IMR-90 (cell line): ENCODE results near the gene PLPP1. TPM values are rescaled to one million over a fixed set of nuclear protein-coding genes. Genes with fewer than 3 reads are reported as not detected.
A peak's percentile ranks its signal among the peaks of the same experiment; 100 is the strongest.

Experiments
- ATAC-seq: fragments of 200-7000 bp; cut with Tn5 transposase; 2 replicates; pipeline ENCODE4 v1.9.1; 2020; ENCODE audit warnings: low read depth, mild to moderate bottlenecking, moderate library complexity
- BruUV-seq: library from RNA; stranded (reverse); fragments of 400-500 nt; replicated peaks from 2 replicates; lab custom pipeline; 2021; lab: Mats Ljungman, UMichigan
- CTCF ChIA-PET: fragments of 300-600 bp; formaldehyde crosslinking; extraction: SDS; loops from one replicate; lab custom pipeline; 2021; ENCODE audit warnings: antibody characterized with exemption; lab: Yijun Ruan, JAX
- POLR2A ChIA-PET: fragments of 300-600 bp; sonication (Branson Sonifier 250); formaldehyde crosslinking; loops from one replicate; lab custom pipeline; 2022; ENCODE audit warnings: antibody characterized with exemption; ENCODE audit not compliant: unreplicated experiment; lab: Charles Lee
- DNase-seq: peaks from one replicate; pipeline ENCODE4 v3.0.0; 2013
- H2AFZ ChIP-seq: replicated peaks from 2 replicates; pipeline ENCODE3; 2013; ENCODE audit warnings: low read length, mild to moderate bottlenecking; ENCODE audit not compliant: poor library complexity
- H2AK5ac ChIP-seq: 2 replicates; pipeline ENCODE4 v1.6.1; 2013; ENCODE audit warnings: low read depth, low read length, inconsistent platforms
- H2AK9ac ChIP-seq: replicated peaks from 2 replicates; pipeline ENCODE3; 2013; ENCODE audit warnings: mild to moderate bottlenecking, low read depth, low read length, moderate library complexity; ENCODE audit not compliant: poor library complexity
- H2BK120ac ChIP-seq: 2 replicates; pipeline ENCODE4 v1.6.1; 2013; ENCODE audit warnings: low read depth, low read length, inconsistent platforms
- H2BK15ac ChIP-seq: 3 replicates; pipeline ENCODE4 v1.6.1; 2013; ENCODE audit warnings: low read depth, low read length, inconsistent platforms
- H2BK20ac ChIP-seq: 2 replicates; pipeline ENCODE4 v1.6.1; 2013; ENCODE audit warnings: low read depth, mild to moderate bottlenecking, inconsistent platforms, low read length, moderate library complexity
- H2BK5ac ChIP-seq: 2 replicates; pipeline ENCODE4 v1.6.1; 2013; ENCODE audit warnings: mild to moderate bottlenecking, low read depth, low read length, inconsistent platforms; ENCODE audit not compliant: poor library complexity, severe bottlenecking
- H3K14ac ChIP-seq: replicated peaks from 2 replicates; pipeline ENCODE4 v1.6.1; 2013; ENCODE audit warnings: low read depth, low read length, inconsistent platforms
- H3K18ac ChIP-seq: 2 replicates; pipeline ENCODE4 v1.6.1; 2013; ENCODE audit warnings: low read depth, low read length, control low read depth
- H3K23ac ChIP-seq: 2 replicates; pipeline ENCODE4 v1.6.1; 2013; ENCODE audit warnings: low read depth, low read length, inconsistent platforms
- H3K27ac ChIP-seq: 2 replicates; pipeline ENCODE4 v1.5.1; 2013; ENCODE audit warnings: mild to moderate bottlenecking, control low read depth, low read length; ENCODE audit not compliant: insufficient read depth
- H3K27me3 ChIP-seq: 2 replicates; pipeline ENCODE4 v1.6.1; 2013; ENCODE audit warnings: low read length; ENCODE audit not compliant: control insufficient read depth, insufficient read depth
- H3K36me3 ChIP-seq: 2 replicates; pipeline ENCODE4 v1.6.1; 2013; ENCODE audit warnings: low read length, mixed read lengths; ENCODE audit not compliant: control insufficient read depth, insufficient read depth
- H3K4ac ChIP-seq: 2 replicates; pipeline ENCODE4 v1.6.1; 2013; ENCODE audit warnings: low read depth, low read length, inconsistent platforms
- H3K4me1 ChIP-seq: 2 replicates; pipeline ENCODE4 v1.6.1; 2013; ENCODE audit warnings: low read length, mixed read lengths; ENCODE audit not compliant: control insufficient read depth, insufficient read depth
- H3K4me2 ChIP-seq: 2 replicates; pipeline ENCODE4 v1.6.1; 2013; ENCODE audit warnings: low read depth, mild to moderate bottlenecking, control low read depth, low read length, moderate library complexity
- H3K4me3 ChIP-seq: 2 replicates; pipeline ENCODE4 v1.5.1; 2013; ENCODE audit warnings: low read depth, mild to moderate bottlenecking, control low read depth, low read length, moderate library complexity; ENCODE audit not compliant: insufficient read depth
- H3K56ac ChIP-seq: 2 replicates; pipeline ENCODE4 v1.6.1; 2013; ENCODE audit warnings: low read length, inconsistent platforms; ENCODE audit not compliant: insufficient read depth; ENCODE audit errors: extremely low read depth
- H3K79me1 ChIP-seq, 2 experiments: 2 replicates each; pipeline ENCODE4 v1.6.1; 2013; ENCODE audit warnings: low read length in 2 of 2, inconsistent platforms in 1 of 2, low read depth in 1 of 2
- H3K9ac ChIP-seq: 2 replicates; pipeline ENCODE4 v1.6.1; 2013; ENCODE audit warnings: low read depth, low read length, control low read depth
- H3K9me1 ChIP-seq: 2 replicates; pipeline ENCODE4 v1.6.1; 2013; ENCODE audit warnings: low read length, inconsistent platforms; ENCODE audit not compliant: insufficient read depth
- H3K9me3 ChIP-seq: 2 replicates; pipeline ENCODE4 v1.6.1; 2013; ENCODE audit warnings: low read length; ENCODE audit not compliant: control insufficient read depth, insufficient read depth
- H4K20me1 ChIP-seq: 2 replicates; pipeline ENCODE4 v1.6.1; 2013; ENCODE audit warnings: low read length, inconsistent platforms; ENCODE audit not compliant: insufficient read depth
- H4K5ac ChIP-seq: 2 replicates; pipeline ENCODE4 v1.6.1; 2013; ENCODE audit warnings: mild to moderate bottlenecking, low read depth, low read length, control low read depth
- H4K8ac ChIP-seq, 2 experiments: 2 replicates each; pipeline ENCODE4 v1.6.1; 2013; ENCODE audit warnings: low read depth in 2 of 2, low read length in 2 of 2, control low read depth in 1 of 2, inconsistent platforms in 1 of 2
- H4K91ac ChIP-seq: 2 replicates; pipeline ENCODE4 v1.6.1; 2013; ENCODE audit warnings: low read depth, low read length, inconsistent platforms; ENCODE audit not compliant: insufficient read depth
- BHLHE40 ChIP-seq: fragments of 150-350 bp; IDR thresholded peaks from 2 replicates; pipeline ENCODE4 v1.6.1; 2016; ENCODE audit warnings: mild to moderate bottlenecking, low read depth, low read length
- CEBPB ChIP-seq: IDR thresholded peaks from 2 replicates; pipeline ENCODE4 v1.6.1; 2012; ENCODE audit warnings: low read depth, low read length, improper control_type of control experiment
- CTCF ChIP-seq: conservative IDR thresholded peaks from 2 replicates; pipeline ENCODE4 v1.5.1; 2012; ENCODE audit warnings: mild to moderate bottlenecking, low read depth, low read length, improper control_type of control experiment
- ELK1 ChIP-seq: fragments of 150-350 bp; IDR thresholded peaks from 2 replicates; pipeline ENCODE4 v1.6.1; 2016; ENCODE audit warnings: low read depth, mild to moderate bottlenecking, low read length, moderate library complexity, borderline replicate concordance
- MAZ ChIP-seq: IDR thresholded peaks from 2 replicates; pipeline ENCODE4 v1.6.1; 2012; ENCODE audit warnings: low read depth, mild to moderate bottlenecking, low read length, improper control_type of control experiment, moderate library complexity, borderline replicate concordance
- MXI1 ChIP-seq: IDR thresholded peaks from 2 replicates; pipeline ENCODE4 v1.6.1; 2012; ENCODE audit warnings: low read depth, mild to moderate bottlenecking, low read length, moderate library complexity, borderline replicate concordance
- WGBS, 2 experiments: methylation state at CpG; one replicate each; pipeline versions ENCODE4 v1.1.5 to v1.1.7; 2013; ENCODE audit warnings: missing lambda C conversion rate in 2 of 2; ENCODE audit not compliant: insufficient read length in 1 of 2; ENCODE audit errors: extremely low coverage in 2 of 2; 5-methylcytosine and 5-hydroxymethylcytosine counted together
- dilution Hi-C: fragments of 300-500 bp; cut with HindIII; formaldehyde crosslinking; loops from one replicate; pipeline ENCODE4 v1.14.3; 2018; ENCODE audit warnings: low sequenced_read_pairs; ENCODE audit not compliant: unreplicated experiment
- in situ Hi-C: fragments of 300-500 bp; cut with MboI; formaldehyde crosslinking; loops from 3 replicates; pipeline ENCODE4 v1.14.3; 2019; ENCODE audit warnings: low sequenced_read_pairs, inconsistent platforms, mixed read lengths
- intact Hi-C: fragments of 100-400 bp; cut with micrococcal nuclease; formaldehyde crosslinking; loops from 2 replicates; pipeline ENCODE4 v1.10.0; 2022
- polyA plus RNA-seq, 3 experiments: library from polyadenylated mRNA; depleted of rRNA; stranded (reverse); fragments of >200 nt; gene quantifications; 2 replicates each; pipeline ENCODE4 v1.2.3, GENCODE V29; 2012; ENCODE audit warnings: low replicate concordance in 1 of 3
- total RNA-seq: library from RNA; depleted of rRNA; stranded (reverse); fragments of >200 nt; gene quantifications from 2 replicates; pipeline ENCODE4 v1.2.3, GENCODE V29; 2012

PLPP1 gene
- total and polyA plus RNA-seq, 2 of the 4 experiments (the other 2 are of a cell fraction), result 19.2 to 21.3 TPM

GRCh38 chr5:55481293-55481855, 53.4 kb downstream of the PLPP1 start:
- Histone ChIP-seq H3K14ac (peak overlapping the region; percentile 35; the same call in 1 of the 2 replicates), H3K18ac (no peak overlapping the region), H2BK120ac (peak overlapping the region; percentile 34; the same call in 1 of the 2 replicates), H3K27me3 (no peaks in the 10 kb centered on the region), H3K56ac (no peak overlapping the region), H3K23ac (peak overlapping the region; percentile 25), H3K4me2 (peak overlapping the region; percentile 33; the same call in 1 of the 2 replicates), H3K4me1 (peaks cover 6% of the 10 kb centered on the region; the same call in 1 of the 2 replicates), H3K9ac (no peak overlapping the region), H3K79me1 (peaks cover 0 to 12% of the 10 kb centered on the region in 2 experiments; a peak in 3 of 4 replicates), H3K27ac (no peak overlapping the region), H3K4me3 (no peak overlapping the region), H2AK5ac (peak overlapping the region; percentile 48; the same call in 1 of the 2 replicates), H2BK15ac (no peak overlapping the region), H3K36me3 (no peaks in the 10 kb centered on the region), H4K91ac (no peak overlapping the region), H2AK9ac (no peak overlapping the region), H4K8ac (no peak overlapping the region; a peak in 1 of 4 replicates), H2AFZ (no peak overlapping the region), H2BK5ac (peak overlapping the region; percentile 46), H2BK20ac (peak overlapping the region; percentile 27; the same call in 1 of the 2 replicates), H3K4ac (peak overlapping the region; percentile 57; the same call in 1 of the 2 replicates), H3K9me1 (peaks cover 8% of the 10 kb centered on the region), H4K5ac (no peak overlapping the region), H4K20me1 (peaks cover 6% of the 10 kb centered on the region; the same call in 1 of the 2 replicates), H3K9me3 (no peaks in the 10 kb centered on the region)
- ChIA-PET CTCF (no interaction called here), POLR2A (no interaction called here)
- intact Hi-C loops, result no loop called here
- WGBS, 2 experiments, result 100% methylated on average over 1 of the region's 3 CpGs; no CpG with 5 or more reads in 1 of the 2 experiments
- no TSS peak for BruUV-seq
- dilution Hi-C loops, result no loop called here
- DNase-seq (no peak), ATAC-seq (0 out of 2 replicates have a peak, but pooled peaks have one; percentile 8)
- TF ChIP-seq CTCF (no peak), BHLHE40 (no peak), ELK1 (no peak), MAZ (no peak), CEBPB (no peak), MXI1 (no peak)
- in situ Hi-C loops, result no loop called here
